Measurements from ENCODE around the gene GDF11.
A peak's percentile ranks its signal among the peaks of the same experiment; 100 is the strongest.

Gene GDF11

DNA sequence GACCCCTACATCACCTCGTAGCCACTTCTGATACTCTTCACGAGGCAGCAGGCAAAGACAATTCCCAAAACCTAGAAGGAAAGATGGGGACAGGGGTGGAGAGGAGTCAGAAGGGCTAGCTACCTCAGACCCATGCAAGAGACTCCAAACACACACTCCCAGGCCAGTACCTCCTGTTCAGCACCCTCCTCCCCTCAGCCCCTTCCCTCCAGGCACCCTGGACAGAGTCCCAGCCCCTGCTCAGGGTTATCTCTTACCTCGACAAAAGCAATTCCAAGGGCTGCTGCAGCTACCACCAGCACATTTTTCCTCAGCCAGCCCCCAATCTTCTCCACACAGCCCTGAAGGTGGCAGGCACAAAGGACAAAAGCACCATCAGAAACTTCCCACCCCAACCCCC, 17.4 kb upstream of the GDF11 start:
- Histone ChIP-seq H3K36me3 (ENCODE audit: control insufficient read depth in 1 of 2, insufficient read depth in 2 of 2, low read length in 2 of 2) (peaks cover 29 to 47% of the 10 kb centered on the region in 2 donors), H3K4me1 (ENCODE audit: control insufficient read depth in 1 of 2, insufficient read depth in 2 of 2, low read length in 2 of 2) (peaks cover 16 to 62% of the 10 kb centered on the region in 2 donors), H3K4me3 (ENCODE audit: low read depth in 1 of 2, low read length in 2 of 2) (no peak overlapping the region), H3K27ac (ENCODE audit: low read length) (no peak overlapping the region), H3K9me3 (ENCODE audit: control insufficient read depth in 1 of 2, low read length in 2 of 2) (no peaks in the 10 kb centered on the region), H3K27me3 (ENCODE audit: low read depth, low read length) (no peaks in the 10 kb centered on the region)

DNA sequence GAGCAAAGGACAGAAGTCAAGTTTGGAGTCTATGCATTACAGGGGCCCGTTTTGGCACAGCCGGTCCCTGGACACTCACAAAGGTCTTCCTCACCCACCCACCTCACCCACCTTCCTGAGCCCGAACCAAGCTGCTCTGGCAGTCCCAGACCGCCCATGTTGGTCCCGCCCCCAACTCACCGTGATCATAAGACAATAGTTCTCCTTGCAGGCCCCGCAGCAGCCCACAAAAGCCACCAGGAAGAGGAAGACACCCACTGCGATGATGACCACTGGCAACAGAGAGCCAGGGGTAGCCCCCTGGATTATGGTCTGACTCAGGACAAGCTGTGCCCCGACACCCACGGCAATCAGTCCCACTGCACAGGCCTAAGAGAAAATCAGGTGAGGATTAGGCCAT, 16.0 kb upstream of the GDF11 start:
- H3K9me3 ChIP-seq (ENCODE audit: control insufficient read depth in 1 of 2, low read length in 2 of 2): no peaks in the 10 kb centered on the region
- peaks cover 12 to 55% of the 10 kb centered on the region in 2 donors for H3K4me1 ChIP-seq (ENCODE audit: control insufficient read depth in 1 of 2, insufficient read depth in 2 of 2, low read length in 2 of 2)
- H3K27me3 ChIP-seq (ENCODE audit: low read depth, low read length): no peaks in the 10 kb centered on the region
- H3K36me3 ChIP-seq (ENCODE audit: control insufficient read depth in 1 of 2, insufficient read depth in 2 of 2, low read length in 2 of 2): peaks cover 29 to 47% of the 10 kb centered on the region in 2 donors
- H3K27ac ChIP-seq (ENCODE audit: low read length): peak overlapping the region; percentile 99
- H3K4me3 ChIP-seq (ENCODE audit: low read depth in 1 of 2, low read length in 2 of 2): peak overlapping the region; percentile 90 to 96

DNA sequence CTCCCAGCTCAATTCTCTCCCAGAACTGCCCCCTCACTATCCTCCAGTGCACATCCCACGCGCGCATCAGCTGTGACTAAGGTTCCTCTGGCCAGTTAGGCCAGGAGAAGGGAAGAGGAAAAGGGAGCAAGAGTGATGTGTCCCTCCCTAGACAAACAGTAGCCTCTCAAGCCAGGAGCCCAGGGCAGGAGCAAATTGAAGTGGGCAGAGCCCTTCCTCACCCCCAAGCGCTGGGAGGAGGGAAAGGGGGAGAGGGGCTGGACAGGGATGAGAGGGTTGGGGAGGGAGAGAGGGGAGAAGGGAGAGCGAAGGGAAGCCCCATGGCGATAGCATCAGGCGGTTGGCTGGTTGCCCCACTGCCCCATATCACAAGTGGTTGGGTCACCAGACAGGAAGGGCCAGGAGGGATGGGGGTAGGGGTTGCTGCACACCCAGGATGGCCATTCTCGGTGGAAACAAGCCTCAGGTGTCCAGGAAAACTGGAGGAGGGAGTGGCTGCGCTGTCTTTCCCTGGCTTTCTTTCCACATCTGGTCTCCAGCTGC, 15.2 kb upstream of the GDF11 start:
- Histone ChIP-seq H3K27me3 (ENCODE audit: low read depth, low read length) (no peaks in the 10 kb centered on the region), H3K4me3 (ENCODE audit: low read depth in 1 of 2, low read length in 2 of 2) (peak overlapping the region; percentile 90 to 96), H3K27ac (ENCODE audit: low read length) (peak overlapping the region; percentile 99), H3K9me3 (ENCODE audit: control insufficient read depth in 1 of 2, low read length in 2 of 2) (no peaks in the 10 kb centered on the region), H3K4me1 (ENCODE audit: control insufficient read depth in 1 of 2, insufficient read depth in 2 of 2, low read length in 2 of 2) (peaks cover 12 to 55% of the 10 kb centered on the region in 2 donors), H3K36me3 (ENCODE audit: control insufficient read depth in 1 of 2, insufficient read depth in 2 of 2, low read length in 2 of 2) (peaks cover 29 to 47% of the 10 kb centered on the region in 2 donors)

DNA sequence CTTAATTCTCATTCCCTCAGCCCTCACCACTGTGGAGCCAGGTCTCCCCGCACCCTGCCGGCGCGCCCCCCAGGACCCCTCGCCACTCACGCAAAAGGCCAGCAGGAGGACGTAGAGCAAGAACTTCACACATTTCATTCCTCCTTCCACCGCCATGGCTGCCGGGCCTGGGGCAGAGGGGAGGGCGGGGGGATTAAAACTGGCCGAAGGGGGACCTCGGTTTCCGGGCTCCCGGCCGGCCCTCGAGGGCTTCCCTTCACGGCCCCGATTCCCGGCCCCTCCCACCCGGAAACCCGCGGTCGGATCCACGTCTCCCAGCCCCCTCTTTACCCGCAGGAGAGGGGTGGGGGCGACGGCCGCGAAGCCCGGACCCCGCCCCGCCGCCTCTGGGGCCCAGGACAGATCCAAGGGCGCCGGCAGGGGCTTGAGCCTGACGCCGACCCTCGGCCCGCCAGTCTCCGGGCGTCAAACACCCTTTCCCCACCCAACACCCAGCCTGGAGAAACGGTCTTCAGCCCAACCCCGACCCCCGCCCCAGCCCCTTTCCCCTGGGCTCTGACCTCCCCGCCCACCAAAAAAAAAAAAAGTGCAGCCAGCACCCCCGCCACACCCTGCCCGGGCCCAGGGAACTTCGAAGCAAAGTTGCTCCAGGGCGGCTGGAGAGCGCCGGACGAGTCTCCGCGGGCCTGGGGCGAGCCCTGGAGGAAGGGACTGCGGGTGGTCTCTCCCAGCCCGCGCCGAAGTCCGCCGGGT, 14.6 kb upstream of the GDF11 start:
- H3K27ac ChIP-seq (ENCODE audit: low read length): peak overlapping the region; percentile 99

DNA sequence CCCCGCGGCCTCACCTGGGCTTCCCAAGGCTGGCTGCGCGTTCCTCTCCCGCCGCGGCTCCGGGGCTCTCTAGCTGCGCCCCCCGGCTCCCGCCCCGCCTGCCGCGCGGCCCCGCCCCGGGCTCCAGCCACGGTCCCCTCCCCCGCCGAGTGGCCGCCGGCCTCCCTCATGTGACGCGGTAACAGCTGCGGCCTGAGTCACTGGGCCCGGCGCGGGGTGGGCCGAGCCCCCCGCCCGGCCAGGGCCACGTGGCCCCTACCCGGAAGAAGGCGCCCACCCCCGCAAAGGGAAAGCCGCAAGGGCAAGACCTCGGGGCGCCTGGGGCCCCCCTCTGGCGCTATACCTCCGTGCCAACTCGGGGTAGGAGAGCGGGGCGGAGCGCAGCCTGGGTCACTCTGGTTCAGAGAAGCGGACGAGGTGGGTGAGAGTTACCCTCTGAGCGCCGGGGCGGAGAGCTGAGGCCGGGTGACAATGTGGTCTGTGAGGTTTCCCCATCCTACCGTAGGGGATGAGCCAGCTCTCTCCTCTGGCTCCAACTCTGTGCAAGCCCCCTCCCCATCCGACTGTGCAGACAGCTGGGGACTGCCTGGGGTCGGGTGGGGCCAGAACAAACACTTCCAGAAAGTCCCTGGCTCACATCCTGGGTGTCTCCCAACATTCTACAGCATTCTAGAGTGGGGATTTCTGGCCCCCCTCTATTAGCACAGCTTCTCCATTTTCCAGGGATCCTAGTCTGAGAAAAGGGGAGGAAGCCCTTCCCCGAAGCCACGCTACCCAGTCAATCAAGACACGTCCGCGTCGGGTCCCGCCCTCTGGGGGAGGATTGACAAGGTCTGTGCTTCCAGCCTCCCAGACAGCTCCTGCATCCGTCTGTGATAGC, 13.7 kb upstream of the GDF11 start, which contains the start of gene CD63:
TSS of gene CD63 (minus strand) at position 71 of the 880 bp plus-strand sequence. CDS start 668 bp downstream, outside the sequence.
- Histone ChIP-seq H3K4me1 (ENCODE audit: control insufficient read depth in 1 of 2, insufficient read depth in 2 of 2, low read length in 2 of 2) (peaks cover 12 to 46% of the 10 kb centered on the region in 2 donors), H3K27me3 (ENCODE audit: low read depth, low read length) (no peaks in the 10 kb centered on the region), H3K4me3 (ENCODE audit: low read depth in 1 of 2, low read length in 2 of 2) (peak within 1 kb of the TSS; percentile 90 to 96), H3K9me3 (ENCODE audit: control insufficient read depth in 1 of 2, low read length in 2 of 2) (no peaks in the 10 kb centered on the region), H3K27ac (ENCODE audit: low read length) (peak within 1 kb of the TSS; percentile 99), H3K36me3 (ENCODE audit: control insufficient read depth in 1 of 2, insufficient read depth in 2 of 2, low read length in 2 of 2) (peaks cover 23 to 41% of the 10 kb centered on the region in 2 donors)

More for the DNA sequence above, 14.6 kb upstream of the GDF11 start:
- peaks cover 29 to 47% of the 10 kb centered on the region in 2 donors for H3K36me3 ChIP-seq (ENCODE audit: control insufficient read depth in 1 of 2, insufficient read depth in 2 of 2, low read length in 2 of 2)
- peak overlapping the region; percentile 90 to 96 for H3K4me3 ChIP-seq (ENCODE audit: low read depth in 1 of 2, low read length in 2 of 2)
- no peaks in the 10 kb centered on the region for H3K9me3 ChIP-seq (ENCODE audit: control insufficient read depth in 1 of 2, low read length in 2 of 2)
- peaks cover 12 to 54% of the 10 kb centered on the region in 2 donors for H3K4me1 ChIP-seq (ENCODE audit: control insufficient read depth in 1 of 2, insufficient read depth in 2 of 2, low read length in 2 of 2)
- H3K27me3 ChIP-seq (ENCODE audit: low read depth, low read length): no peaks in the 10 kb centered on the region

DNA sequence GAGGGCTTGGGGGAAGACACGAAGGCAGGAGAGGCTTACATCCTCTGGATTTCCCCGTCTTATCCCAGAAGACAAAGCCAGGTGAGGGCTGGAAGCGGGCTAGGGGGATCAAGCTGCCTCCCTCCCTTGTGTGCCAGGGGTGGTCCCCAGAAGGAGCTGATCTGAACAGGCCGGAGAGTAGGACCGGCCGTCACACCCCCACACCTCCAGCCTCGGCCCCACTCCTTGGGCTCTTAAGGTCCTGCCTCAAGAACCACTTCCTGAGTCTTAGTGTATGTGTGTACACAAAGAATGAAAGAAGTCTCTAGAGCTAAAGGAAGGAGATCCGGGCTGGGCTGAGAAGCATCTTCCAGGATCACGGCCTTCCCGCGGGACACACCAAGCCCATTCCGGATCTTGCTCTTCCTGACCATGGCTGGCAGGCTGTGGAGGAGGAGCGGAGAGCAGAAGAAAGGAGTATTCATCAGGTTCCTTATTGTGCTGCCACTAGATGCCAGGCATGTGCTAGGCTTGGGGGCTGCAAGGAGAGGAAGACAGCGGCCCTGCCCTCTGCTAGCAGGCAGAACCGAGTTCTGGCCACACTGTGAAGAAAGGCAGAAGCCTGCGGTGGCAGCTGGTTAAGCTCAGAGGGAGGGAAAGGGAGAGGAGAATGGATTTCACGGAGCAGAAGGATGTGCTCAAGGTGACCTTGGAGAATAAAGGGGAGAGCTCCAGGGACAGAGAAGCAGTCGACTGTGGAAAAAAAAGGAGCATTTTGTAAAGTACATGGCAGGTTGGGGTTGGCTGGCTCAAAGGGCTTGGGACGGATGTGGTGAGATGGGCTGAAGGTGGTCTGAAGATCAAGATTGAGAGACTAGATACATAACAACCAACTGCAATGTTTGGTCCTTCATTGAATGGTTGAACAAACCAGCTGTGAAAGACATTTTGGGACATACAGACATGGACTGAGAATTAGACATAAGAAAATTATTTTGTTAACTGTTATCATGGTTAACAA, 12.8 kb upstream of the GDF11 start:
- H3K27me3 ChIP-seq (ENCODE audit: low read depth, low read length): no peaks in the 10 kb centered on the region
- H3K4me1 ChIP-seq (ENCODE audit: control insufficient read depth in 1 of 2, insufficient read depth in 2 of 2, low read length in 2 of 2): peaks cover 12 to 37% of the 10 kb centered on the region in 2 donors
- H3K4me3 ChIP-seq (ENCODE audit: low read depth in 1 of 2, low read length in 2 of 2): peak overlapping the region; percentile 84 to 90
- H3K9me3 ChIP-seq (ENCODE audit: control insufficient read depth in 1 of 2, low read length in 2 of 2): no peaks in the 10 kb centered on the region
- peaks cover 15 to 32% of the 10 kb centered on the region in 2 donors for H3K36me3 ChIP-seq (ENCODE audit: control insufficient read depth in 1 of 2, insufficient read depth in 2 of 2, low read length in 2 of 2)
- peak overlapping the region; percentile 99 for H3K27ac ChIP-seq (ENCODE audit: low read length)

DNA sequence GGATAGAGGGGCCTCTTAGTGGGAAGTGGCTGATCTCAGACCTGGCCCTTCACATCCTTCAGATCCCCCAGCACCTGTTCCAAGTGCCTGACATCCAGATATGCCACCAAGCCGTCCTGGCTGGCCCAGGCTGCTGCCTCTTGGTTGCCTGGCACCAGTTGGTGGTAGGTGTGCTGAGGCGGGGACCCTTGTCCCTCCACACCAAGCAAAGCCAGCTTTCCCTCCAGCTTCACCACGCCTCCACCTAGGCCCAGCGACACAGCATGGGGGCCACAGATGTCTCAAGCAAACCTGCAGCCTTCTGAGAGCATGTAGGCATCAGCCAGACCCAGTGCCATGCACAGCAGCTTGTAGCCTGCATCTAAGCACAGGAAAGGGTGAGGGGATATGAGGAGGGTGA, 10.6 kb upstream of the GDF11 start:
- Histone ChIP-seq H3K27me3 (ENCODE audit: low read depth, low read length) (no peaks in the 10 kb centered on the region), H3K4me3 (ENCODE audit: low read depth in 1 of 2, low read length in 2 of 2) (no peak overlapping the region), H3K27ac (ENCODE audit: low read length) (no peak overlapping the region), H3K9me3 (ENCODE audit: control insufficient read depth in 1 of 2, low read length in 2 of 2) (no peaks in the 10 kb centered on the region), H3K36me3 (ENCODE audit: control insufficient read depth in 1 of 2, insufficient read depth in 2 of 2, low read length in 2 of 2) (peaks cover 0 to 13% of the 10 kb centered on the region in 2 donors), H3K4me1 (ENCODE audit: control insufficient read depth in 1 of 2, insufficient read depth in 2 of 2, low read length in 2 of 2) (peaks cover 11 to 19% of the 10 kb centered on the region in 2 donors)

DNA sequence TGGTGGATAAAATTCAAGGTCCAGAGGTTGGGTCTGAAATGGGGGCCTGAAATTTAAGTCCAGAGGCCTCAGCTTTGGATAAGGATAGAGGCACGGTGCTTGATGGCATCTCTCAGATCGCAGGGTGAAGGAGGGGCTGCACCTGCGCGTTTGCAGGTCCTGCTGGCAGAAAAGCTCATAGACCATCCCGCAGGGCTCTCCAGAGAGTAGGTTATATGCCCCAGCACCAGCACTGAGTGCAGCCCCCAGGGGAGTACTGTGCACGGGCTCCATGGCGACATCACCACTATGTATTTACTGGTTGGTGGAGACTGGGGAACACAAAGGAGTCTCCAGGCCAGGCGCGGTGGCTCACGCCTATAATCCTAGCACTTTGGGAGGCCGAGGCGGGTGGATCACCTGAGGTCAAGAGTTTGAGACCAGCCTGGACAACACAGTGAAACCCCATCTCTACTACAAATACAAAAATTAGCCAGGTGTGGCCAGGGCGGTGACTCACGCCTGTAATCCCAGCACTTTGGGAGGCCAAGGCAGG, 9.8 kb upstream of the GDF11 start:
- no peak overlapping the region for H3K27ac ChIP-seq (ENCODE audit: low read length)
- no peak overlapping the region for H3K4me3 ChIP-seq (ENCODE audit: low read depth in 1 of 2, low read length in 2 of 2)
- peaks cover 0 to 12% of the 10 kb centered on the region in 2 donors for H3K36me3 ChIP-seq (ENCODE audit: control insufficient read depth in 1 of 2, insufficient read depth in 2 of 2, low read length in 2 of 2)
- H3K9me3 ChIP-seq (ENCODE audit: control insufficient read depth in 1 of 2, low read length in 2 of 2): no peaks in the 10 kb centered on the region
- no peaks in the 10 kb centered on the region for H3K27me3 ChIP-seq (ENCODE audit: low read depth, low read length)
- H3K4me1 ChIP-seq (ENCODE audit: control insufficient read depth in 1 of 2, insufficient read depth in 2 of 2, low read length in 2 of 2): peaks cover 9 to 22% of the 10 kb centered on the region in 2 donors

DNA sequence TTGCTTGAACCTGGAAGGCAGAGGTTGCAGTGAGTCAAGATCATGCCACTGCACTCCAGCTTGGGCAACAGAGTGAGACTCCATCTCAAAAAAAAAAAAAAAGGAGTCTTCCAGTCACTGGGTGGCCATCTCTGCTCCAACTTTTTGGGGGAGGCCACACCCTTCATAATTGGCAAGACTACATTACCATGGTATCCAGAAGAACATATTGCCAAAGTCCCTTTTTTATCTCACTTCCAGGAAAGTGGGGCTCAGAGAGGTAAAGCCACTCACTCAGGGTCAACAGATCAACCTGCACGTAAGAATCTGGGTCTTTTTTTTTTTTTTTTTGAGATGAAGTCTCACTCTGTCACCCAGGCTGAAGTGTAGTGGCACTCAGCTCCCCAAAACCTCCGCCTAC, 9.1 kb upstream of the GDF11 start:
- H3K27ac ChIP-seq (ENCODE audit: low read length): no peak overlapping the region
- H3K36me3 ChIP-seq (ENCODE audit: control insufficient read depth in 1 of 2, insufficient read depth in 2 of 2, low read length in 2 of 2): peaks cover 0 to 11% of the 10 kb centered on the region in 2 donors
- H3K9me3 ChIP-seq (ENCODE audit: control insufficient read depth in 1 of 2, low read length in 2 of 2): no peaks in the 10 kb centered on the region
- peaks cover 12 to 27% of the 10 kb centered on the region in 2 donors for H3K4me1 ChIP-seq (ENCODE audit: control insufficient read depth in 1 of 2, insufficient read depth in 2 of 2, low read length in 2 of 2)
- H3K4me3 ChIP-seq (ENCODE audit: low read depth in 1 of 2, low read length in 2 of 2): no peak overlapping the region
- no peaks in the 10 kb centered on the region for H3K27me3 ChIP-seq (ENCODE audit: low read depth, low read length)

DNA sequence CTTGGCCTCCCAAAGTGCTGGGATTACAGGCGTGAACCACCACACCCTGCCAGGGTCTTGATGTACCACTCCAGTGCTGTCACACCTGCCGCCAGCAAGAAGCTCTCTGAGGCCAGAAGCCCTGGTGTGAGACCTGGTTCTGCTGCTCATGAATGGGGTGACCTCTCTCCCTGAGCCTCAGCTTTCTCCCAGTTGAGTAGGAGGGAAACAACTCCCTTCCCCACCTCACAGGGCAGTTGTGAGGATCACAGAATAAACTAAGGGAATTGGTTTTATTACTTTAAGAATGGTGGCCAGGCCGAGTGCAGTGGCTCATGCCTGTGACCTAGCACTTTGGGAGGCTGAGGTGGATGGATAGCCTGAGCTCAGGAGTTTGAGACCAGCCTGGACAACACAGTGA, 8.3 kb upstream of the GDF11 start:
- no peaks in the 10 kb centered on the region for H3K27me3 ChIP-seq (ENCODE audit: low read depth, low read length)
- H3K27ac ChIP-seq (ENCODE audit: low read length): no peak overlapping the region
- H3K4me3 ChIP-seq (ENCODE audit: low read depth in 1 of 2, low read length in 2 of 2): no peak overlapping the region
- H3K9me3 ChIP-seq (ENCODE audit: control insufficient read depth in 1 of 2, low read length in 2 of 2): no peaks in the 10 kb centered on the region
- peaks cover 0 to 6% of the 10 kb centered on the region in 2 donors for H3K36me3 ChIP-seq (ENCODE audit: control insufficient read depth in 1 of 2, insufficient read depth in 2 of 2, low read length in 2 of 2)
- H3K4me1 ChIP-seq (ENCODE audit: control insufficient read depth in 1 of 2, insufficient read depth in 2 of 2, low read length in 2 of 2): peaks cover 12 to 27% of the 10 kb centered on the region in 2 donors
